GM12875 (cell line): Measurements from ENCODE around the gene SLC27A1.

Source experiments
- H3K4me3 ChIP-seq: one replicate; pipeline ENCODE4 v1.5.1; 2011; ENCODE audit warnings: low read depth, low read length, control low read depth
- TF ChIP-seq, protein P1 (sequence below): IDR thresholded peaks from 2 replicates; pipeline ENCODE4 v1.5.1; 2011; ENCODE audit warnings: low read depth, mild to moderate bottlenecking, control low read depth, inconsistent platforms, low read length, moderate library complexity, borderline replicate concordance; ENCODE audit not compliant: insufficient read depth

The SLC27A1 gene

DNA sequence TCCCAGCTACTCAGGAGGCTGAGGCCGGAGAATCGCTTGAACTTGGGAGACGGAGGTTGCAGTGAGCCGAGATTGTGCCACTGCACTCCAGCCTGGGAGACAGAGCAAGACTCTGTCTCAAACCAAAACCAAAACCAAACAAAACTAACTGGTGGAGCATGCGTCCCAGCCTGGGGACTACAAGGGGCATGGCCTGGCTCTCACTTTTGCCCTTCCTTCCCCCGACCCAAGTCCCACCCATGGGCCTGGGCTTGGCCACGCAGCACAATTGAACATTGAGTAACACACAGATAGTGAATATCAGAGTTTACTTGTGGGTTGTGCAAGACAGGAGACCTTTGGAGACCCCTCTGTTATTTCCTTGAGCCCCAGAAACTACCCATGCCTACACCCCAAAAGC, 35.1 kb upstream of the SLC27A1 start:
- H3K4me3 ChIP-seq = no peak overlapping the region
- TF ChIP-seq, protein P1, sequence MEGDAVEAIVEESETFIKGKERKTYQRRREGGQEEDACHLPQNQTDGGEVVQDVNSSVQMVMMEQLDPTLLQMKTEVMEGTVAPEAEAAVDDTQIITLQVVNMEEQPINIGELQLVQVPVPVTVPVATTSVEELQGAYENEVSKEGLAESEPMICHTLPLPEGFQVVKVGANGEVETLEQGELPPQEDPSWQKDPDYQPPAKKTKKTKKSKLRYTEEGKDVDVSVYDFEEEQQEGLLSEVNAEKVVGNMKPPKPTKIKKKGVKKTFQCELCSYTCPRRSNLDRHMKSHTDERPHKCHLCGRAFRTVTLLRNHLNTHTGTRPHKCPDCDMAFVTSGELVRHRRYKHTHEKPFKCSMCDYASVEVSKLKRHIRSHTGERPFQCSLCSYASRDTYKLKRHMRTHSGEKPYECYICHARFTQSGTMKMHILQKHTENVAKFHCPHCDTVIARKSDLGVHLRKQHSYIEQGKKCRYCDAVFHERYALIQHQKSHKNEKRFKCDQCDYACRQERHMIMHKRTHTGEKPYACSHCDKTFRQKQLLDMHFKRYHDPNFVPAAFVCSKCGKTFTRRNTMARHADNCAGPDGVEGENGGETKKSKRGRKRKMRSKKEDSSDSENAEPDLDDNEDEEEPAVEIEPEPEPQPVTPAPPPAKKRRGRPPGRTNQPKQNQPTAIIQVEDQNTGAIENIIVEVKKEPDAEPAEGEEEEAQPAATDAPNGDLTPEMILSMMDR = no peak

DNA sequence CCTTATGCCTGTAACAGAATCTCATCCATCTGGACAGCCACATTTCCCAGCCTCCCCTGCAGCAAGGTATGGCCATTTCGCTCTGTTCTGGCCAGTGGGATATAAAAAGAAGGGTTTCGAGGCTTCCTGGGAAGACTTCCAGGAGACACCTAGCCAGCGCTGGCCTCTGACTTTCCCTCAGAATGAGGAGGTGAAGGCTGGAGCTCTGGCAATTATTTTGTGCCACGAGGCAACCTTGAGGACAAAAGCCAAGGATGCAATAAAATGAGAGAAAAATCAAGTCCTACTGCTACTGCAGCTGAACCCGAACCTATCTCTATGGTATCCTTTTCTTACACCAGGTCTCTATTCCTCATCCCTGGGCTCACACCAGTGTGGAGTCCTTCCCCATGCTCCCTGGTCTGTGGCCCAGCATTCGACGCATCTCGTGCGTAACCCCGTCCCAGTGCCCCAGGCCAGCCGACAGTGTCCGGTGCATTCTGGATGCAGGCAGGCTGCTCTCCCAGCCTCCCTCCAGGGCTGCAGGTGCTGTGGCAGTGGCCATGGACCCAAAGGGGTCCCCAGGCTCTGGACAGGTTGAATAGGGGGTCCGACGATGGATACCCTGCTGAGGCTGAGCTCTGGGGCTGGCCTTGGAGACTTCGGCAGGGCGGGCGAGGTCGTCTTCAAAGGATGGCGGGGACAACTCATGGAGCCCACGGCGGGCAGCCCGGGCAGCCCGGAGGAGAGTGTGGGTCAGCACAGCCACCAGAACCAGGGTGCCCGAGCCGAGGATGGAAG, 34.0 kb upstream of the SLC27A1 start:
- H3K4me3 ChIP-seq = no peak overlapping the region
- TF ChIP-seq, protein P1 = no peak

DNA sequence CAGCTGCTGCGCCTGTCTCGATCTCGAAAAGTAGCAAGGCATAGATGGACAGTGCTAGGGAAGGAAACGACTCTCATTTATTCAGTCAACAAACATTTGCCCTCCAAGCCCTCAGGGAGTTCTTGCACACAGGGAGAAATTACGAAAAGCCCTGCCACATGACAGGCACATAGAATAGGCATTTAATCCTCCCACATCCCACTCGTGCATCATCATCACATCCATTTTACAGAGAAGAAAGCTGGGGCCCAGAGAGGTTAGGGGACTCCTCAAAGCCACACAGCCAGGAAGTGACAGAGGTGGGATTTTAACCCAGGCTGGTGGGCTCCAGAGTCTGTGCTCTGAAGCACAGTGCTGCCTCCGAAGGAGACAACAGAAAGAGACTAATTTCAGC, 33.5 kb upstream of the SLC27A1 start:
- TF ChIP-seq, protein P1 = no peak
- H3K4me3 ChIP-seq = no peak overlapping the region

DNA sequence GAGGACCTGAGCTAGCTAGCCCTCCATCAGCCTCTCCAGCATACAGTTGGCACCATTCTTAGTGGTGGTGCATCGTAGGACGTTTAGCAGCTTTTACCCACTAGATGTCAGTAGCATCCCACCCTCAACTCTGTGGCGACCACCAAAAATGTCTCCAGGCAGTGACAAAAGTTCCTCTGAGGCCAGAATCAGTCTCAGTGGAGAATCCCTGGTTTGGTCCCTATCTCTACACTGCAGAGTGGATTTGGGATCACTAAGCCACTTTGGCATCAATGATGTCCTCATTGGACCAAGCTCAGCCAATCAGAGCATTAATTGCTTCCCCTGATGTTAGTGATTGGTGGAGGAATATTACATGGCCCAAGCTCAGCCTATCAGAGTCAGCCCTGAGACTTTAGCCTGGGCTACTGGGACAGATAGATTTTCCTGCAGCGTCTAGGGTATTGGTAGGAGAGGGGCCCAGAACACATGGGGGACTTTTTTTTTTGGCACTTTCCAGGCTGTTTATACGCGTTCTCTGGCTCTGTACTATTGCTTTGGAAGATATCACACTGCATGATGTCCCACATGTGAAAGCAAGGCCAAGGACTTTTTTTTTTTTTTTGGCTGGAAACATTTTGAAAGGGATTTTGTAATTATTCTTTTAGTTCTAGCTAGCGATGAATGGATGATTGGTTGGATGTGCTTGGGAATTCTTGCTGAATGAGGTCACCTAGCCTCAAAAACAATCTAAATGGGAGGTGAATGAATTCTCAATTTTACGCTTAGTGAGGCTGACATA, 28.9 kb upstream of the SLC27A1 start:
- no peak overlapping the region for H3K4me3 ChIP-seq
- TF ChIP-seq, protein P1 = peak; percentile 60

DNA sequence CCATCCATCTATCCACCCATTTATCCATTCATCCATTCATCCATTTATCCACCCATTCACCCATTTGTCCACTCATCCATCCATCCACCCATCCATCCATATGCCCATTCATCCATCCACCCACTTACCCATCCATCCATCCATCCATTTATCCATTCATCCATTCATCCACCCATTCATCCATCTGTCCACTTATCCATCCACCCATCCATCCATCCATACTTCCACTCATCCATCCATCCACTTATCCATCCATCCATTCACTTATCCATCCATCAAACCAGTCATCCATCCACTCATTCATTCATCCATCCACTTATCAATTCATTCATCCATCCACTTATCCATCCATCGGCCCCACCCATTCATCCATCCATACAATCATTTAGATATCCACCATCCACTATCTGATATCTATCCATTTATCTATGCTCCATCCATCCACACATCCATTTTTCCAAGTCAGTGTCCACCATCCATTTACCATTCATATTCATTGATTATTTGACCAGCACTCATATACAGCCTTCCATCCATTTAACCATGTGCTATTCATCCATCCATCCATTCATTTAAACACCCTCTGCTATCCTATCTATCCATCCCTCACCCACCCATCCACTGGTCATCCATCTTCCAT, 24.7 kb upstream of the SLC27A1 start:
- H3K4me3 ChIP-seq = no peak overlapping the region
- TF ChIP-seq, protein P1 = no peak

DNA sequence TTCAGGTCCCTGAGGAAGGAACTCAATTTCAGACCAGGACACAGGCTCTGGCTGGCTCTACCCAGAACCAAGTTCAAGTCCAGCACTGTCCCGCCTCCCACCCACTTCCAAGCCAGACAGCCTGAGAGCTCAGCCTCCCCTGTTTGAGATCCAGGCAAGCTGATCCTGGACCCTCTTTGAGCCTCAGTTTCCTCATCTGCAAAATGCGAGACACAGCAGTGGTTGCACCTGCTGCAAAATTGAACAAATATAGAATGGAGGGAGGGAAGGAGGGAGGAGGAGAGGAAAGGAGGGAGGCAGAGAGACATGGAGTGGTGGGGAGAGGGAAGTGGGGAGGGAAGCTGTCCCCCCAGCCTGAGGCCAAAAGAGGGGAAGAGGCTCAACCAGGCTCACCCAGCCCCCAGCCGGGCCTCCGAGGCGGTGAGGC, 22.6 kb upstream of the SLC27A1 start:
- TF ChIP-seq, protein P1 = no peak
- no peak overlapping the region for H3K4me3 ChIP-seq
